Right lobe of liver (tissue), 6 donors: Measurements from ENCODE around the gene CHRM2. TPM values are rescaled to one million over a fixed set of nuclear protein-coding genes. Genes with fewer than 3 reads are reported as not detected.

Source experiments
- ATAC-seq, 4 donors: fragments of 200-7000 bp; cut with Tn5 transposase; one replicate each; pipeline ENCODE4 v1.9.1; 2020; ENCODE audit warnings: mild to moderate bottlenecking in 4 of 4, moderate library complexity in 4 of 4
- DNase-seq, 3 donors: peaks; one replicate each; pipeline ENCODE4 v3.0.0-alpha.2; 2020
- H3K27ac ChIP-seq, 3 donors: fragments of 200-600 bp; one replicate each; pipeline ENCODE4 v1.8.0; 2022
- H3K27me3 ChIP-seq, 2 donors: fragments of 200-600 bp; one replicate each; pipeline ENCODE4 v1.8.0; 2022
- H3K36me3 ChIP-seq, 4 donors: fragments of 200-600 bp; sonication (generic) in 1 of 4; one replicate each; pipeline versions ENCODE4 v1.5.1 to v1.8.0; 2017 to 2022; ENCODE audit warnings: control low read depth in 1 of 4
- H3K4me1 ChIP-seq, 4 donors: fragments of 200-600 bp; sonication (generic) in 1 of 4; one replicate each; pipeline versions ENCODE4 v1.5.1 to v1.8.0; 2017 to 2022; ENCODE audit warnings: control low read depth in 1 of 4
- H3K4me3 ChIP-seq, 3 donors: fragments of 200-600 bp; one replicate each; pipeline ENCODE4 v1.8.0; 2022
- H3K9me3 ChIP-seq, 4 donors: fragments of 200-600 bp; sonication (generic) in 1 of 4; one replicate each; pipeline versions ENCODE4 v1.5.1 to v1.8.0; 2017 to 2022; ENCODE audit warnings: control low read depth in 1 of 4
- CTCF ChIP-seq, 4 donors: fragments of 200-600 bp in 3 of 4; fragments of 450-650 bp in 1 of 4; IDR thresholded peaks; one replicate each; pipeline versions ENCODE4 v1.5.1 to v1.8.0; 2016 to 2022; ENCODE audit warnings: antibody characterized with exemption in 4 of 4, mild to moderate bottlenecking in 2 of 4
- POLR2A ChIP-seq: fragments of 450-650 bp; IDR thresholded peaks from one replicate; pipeline ENCODE4 v1.6.1; 2017; ENCODE audit warnings: antibody characterized with exemption, mild to moderate bottlenecking
- WGBS: methylation state at CpG from one replicate; pipeline ENCODE4 v1.1.6; 2018; ENCODE audit warnings: low coverage, low lambda C conversion rate; ENCODE audit not compliant: insufficient coverage; ENCODE audit errors: missing lambda C conversion rate; 5-methylcytosine and 5-hydroxymethylcytosine counted together
- intact Hi-C, 2 donors: fragments of 100-400 bp; cut with DNase I; formaldehyde crosslinking; loops; one replicate each; pipeline versions ENCODE4 v1.11.2 to v1.14.1; 2022
- total RNA-seq, 6 experiments: library from RNA; depleted of rRNA in 2 of 6; stranded (reverse); fragments of >200 nt in 2 of 6; fragmentation: NEBNext Ultra II Directional in 3 of 6; extraction: Animal tissue kit (Norgen Biotek cat#: 25700) in 3 of 6; gene quantifications; one replicate each; pipeline versions ENCODE4 v1.1.0 to v1.2.4, GENCODE V29; 2016 to 2023
- donor health status: DM: no; HTN: yes; CAD: no.
- donor health status: DM: no; HTN: no; CAD: no.
- donor health status: DM: no; HTN: no; CAD: no.
- donor health status: DM: no; HTN: yes; CAD: no.
- donor health status: DM: no; HTN: yes; CAD: no.

Gene CHRM2
- total RNA-seq, 6 experiments from 2014 or later, result 0.25 to 1.1 (median 0.41) TPM

GRCh38 chr7:136887317-136887716 lies 18.9 kb downstream of the CHRM2 start:
- Histone ChIP-seq H3K4me3 (no peak overlapping the region), H3K27me3 (no peaks in the 10 kb centered on the region), H3K36me3 (no peaks in the 10 kb centered on the region), H3K4me1 (no peaks in the 10 kb centered on the region), H3K9me3 (no peaks in the 10 kb centered on the region), H3K27ac (no peak overlapping the region)
- DNase-seq, result no peak
- 30% methylated on average over 1 of the region's 1 CpG for WGBS
- ATAC-seq, result no peak
- intact Hi-C loops, result no loop called here
- TF ChIP-seq POLR2A (no peak), CTCF (IDR thresholded peaks at IDR 0.05) (no peak)

GRCh38 chr7:136890399-136890798 lies 21.9 kb downstream of the CHRM2 start:
- 20% methylated on average over 3 of the region's 3 CpGs for WGBS

GRCh38 chr7:136891850-136892249 lies 23.4 kb downstream of the CHRM2 start:
- Histone ChIP-seq H3K9me3 (no peaks in the 10 kb centered on the region), H3K4me3 (no peak overlapping the region), H3K27me3 (no peaks in the 10 kb centered on the region), H3K27ac (no peak overlapping the region), H3K4me1 (no peaks in the 10 kb centered on the region), H3K36me3 (no peaks in the 10 kb centered on the region)
- WGBS, result 30% methylated on average over 1 of the region's 1 CpG
- no peak for DNase-seq
- intact Hi-C loops, result no loop called here
- no peak for TF ChIP-seq POLR2A
- TF ChIP-seq CTCF (IDR thresholded peaks at IDR 0.05), result no peak
- no peak for ATAC-seq

More at GRCh38 chr7:136890399-136890798, 21.9 kb downstream of the CHRM2 start:
- H3K4me1 ChIP-seq, result no peaks in the 10 kb centered on the region
- ATAC-seq (no peak), DNase-seq (no peak)
- no peaks in the 10 kb centered on the region for H3K9me3 ChIP-seq
- intact Hi-C loops, result no loop called here
- no peaks in the 10 kb centered on the region for H3K27me3 ChIP-seq
- no peaks in the 10 kb centered on the region for H3K36me3 ChIP-seq
- H3K27ac ChIP-seq, result no peak overlapping the region
- TF ChIP-seq CTCF (IDR thresholded peaks at IDR 0.05) (no peak), POLR2A (no peak)
- H3K4me3 ChIP-seq, result no peak overlapping the region

GRCh38 chr7:136894789-136895188 lies 26.3 kb downstream of the CHRM2 start:
- Histone ChIP-seq H3K36me3 (no peaks in the 10 kb centered on the region), H3K9me3 (no peaks in the 10 kb centered on the region), H3K4me3 (no peak overlapping the region), H3K27ac (no peak overlapping the region), H3K27me3 (no peaks in the 10 kb centered on the region), H3K4me1 (no peaks in the 10 kb centered on the region)
- DNase-seq, result no peak
- ATAC-seq, result no peak
- WGBS, result 51% methylated on average over 2 of the region's 2 CpGs
- intact Hi-C loops, result no loop called here
- TF ChIP-seq POLR2A, result no peak
- no peak for TF ChIP-seq CTCF (IDR thresholded peaks at IDR 0.05)

- WGBS, result 32% methylated on average over 2 of the region's 2 CpGs
- intact Hi-C loops, result no loop called here
- no peak overlapping the region for H3K4me3 ChIP-seq
- DNase-seq (no peak), ATAC-seq (no peak)
- H3K27me3 ChIP-seq, result no peaks in the 10 kb centered on the region
- H3K9me3 ChIP-seq, result no peaks in the 10 kb centered on the region
- no peak for TF ChIP-seq POLR2A
- TF ChIP-seq CTCF (IDR thresholded peaks at IDR 0.05), result no peak
- H3K27ac ChIP-seq, result no peak overlapping the region
- H3K36me3 ChIP-seq, result no peaks in the 10 kb centered on the region
- H3K4me1 ChIP-seq, result no peaks in the 10 kb centered on the region
Measured at GRCh38 chr7:136897676-136898075, 29.2 kb downstream of the CHRM2 start.
